Activated gamma-delta T cell treated with anti-CD3 and anti-CD28 coated beads, Interleukin-2, amount 50 U/mL, for 16 hours (primary cell): ENCODE measurements around the gene YBX3.

Source experiments
- DNase-seq: peaks from one replicate; pipeline ENCODE4 v3.0.0-alpha.2; 2020; ENCODE audit warnings: low read depth

YBX3 gene

GRCh38 chr12:10721651-10722501 is 1.2 kb downstream of the YBX3 start:
- peak; percentile 52 for DNase-seq

GRCh38 chr12:10720974-10721650 is 2.0 kb downstream of the YBX3 start:
- no peak for DNase-seq

GRCh38 chr12:10719482-10719881 is 3.6 kb downstream of the YBX3 start:
- DNase-seq, result no peak

- no peak for DNase-seq
Observed at GRCh38 chr12:10718279-10718821, 4.8 kb downstream of the YBX3 start.

GRCh38 chr12:10717410-10717809 is 5.7 kb downstream of the YBX3 start:
- DNase-seq, result no peak

- DNase-seq, result no peak
Observed at GRCh38 chr12:10716704-10717315, 6.3 kb downstream of the YBX3 start.

GRCh38 chr12:10716277-10716676 is 6.8 kb downstream of the YBX3 start:
- DNase-seq, result no peak

GRCh38 chr12:10715491-10715890 is 7.6 kb downstream of the YBX3 start:
- DNase-seq, result no peak

- DNase-seq, result no peak
Observed at GRCh38 chr12:10709808-10710207, 13.3 kb downstream of the YBX3 start.

GRCh38 chr12:10708862-10709261 is 14.3 kb downstream of the YBX3 start:
- DNase-seq, result no peak

- DNase-seq, result no peak
Observed at GRCh38 chr12:10705655-10706054, 17.5 kb downstream of the YBX3 start.

- DNase-seq, result no peak
Observed at GRCh38 chr12:10701843-10702242, 21.3 kb downstream of the YBX3 start.

GRCh38 chr12:10701131-10701681 is 21.9 kb downstream of the YBX3 start:
- peak; percentile 7 for DNase-seq

- no peak for DNase-seq
Observed at GRCh38 chr12:10700581-10700980, 22.5 kb downstream of the YBX3 start.

GRCh38 chr12:10697862-10698261 is 25.3 kb downstream of the YBX3 start:
- no peak for DNase-seq

- no peak for DNase-seq
Observed at GRCh38 chr12:10697156-10697555, 26.0 kb downstream of the YBX3 start.

- DNase-seq, result no peak
Observed at GRCh38 chr12:10690906-10691305, 32.2 kb downstream of the YBX3 start.

- no peak for DNase-seq
Observed at GRCh38 chr12:10689146-10689545, 34.0 kb downstream of the YBX3 start.

- DNase-seq, result no peak
Observed at GRCh38 chr12:10688042-10688441, 35.1 kb downstream of the YBX3 start.

- DNase-seq, result peak; percentile 62
Observed at GRCh38 chr12:10673659-10674384, 49.3 kb downstream of the YBX3 start, which contains the start of gene STYK1. TSS of gene STYK1 (minus strand) at chr12:10674052. CDS start at chr12:10634618, 39,434 bp downstream.

- DNase-seq, result peak; percentile 24
Observed at GRCh38 chr12:10672231-10672868, 50.8 kb downstream of the YBX3 start.
